ENCODE data around the gene MBD3L5.
"Not testable (repeated sequence)": the region's sequence is repeated elsewhere in the genome, so short reads cannot be mapped to it uniquely, and the experiment has no call there.

- TF ChIP-seq, protein P1, sequence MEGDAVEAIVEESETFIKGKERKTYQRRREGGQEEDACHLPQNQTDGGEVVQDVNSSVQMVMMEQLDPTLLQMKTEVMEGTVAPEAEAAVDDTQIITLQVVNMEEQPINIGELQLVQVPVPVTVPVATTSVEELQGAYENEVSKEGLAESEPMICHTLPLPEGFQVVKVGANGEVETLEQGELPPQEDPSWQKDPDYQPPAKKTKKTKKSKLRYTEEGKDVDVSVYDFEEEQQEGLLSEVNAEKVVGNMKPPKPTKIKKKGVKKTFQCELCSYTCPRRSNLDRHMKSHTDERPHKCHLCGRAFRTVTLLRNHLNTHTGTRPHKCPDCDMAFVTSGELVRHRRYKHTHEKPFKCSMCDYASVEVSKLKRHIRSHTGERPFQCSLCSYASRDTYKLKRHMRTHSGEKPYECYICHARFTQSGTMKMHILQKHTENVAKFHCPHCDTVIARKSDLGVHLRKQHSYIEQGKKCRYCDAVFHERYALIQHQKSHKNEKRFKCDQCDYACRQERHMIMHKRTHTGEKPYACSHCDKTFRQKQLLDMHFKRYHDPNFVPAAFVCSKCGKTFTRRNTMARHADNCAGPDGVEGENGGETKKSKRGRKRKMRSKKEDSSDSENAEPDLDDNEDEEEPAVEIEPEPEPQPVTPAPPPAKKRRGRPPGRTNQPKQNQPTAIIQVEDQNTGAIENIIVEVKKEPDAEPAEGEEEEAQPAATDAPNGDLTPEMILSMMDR (conservative IDR thresholded peaks at IDR 0.05 in 1 of 2, IDR thresholded peaks at IDR 0.05 in 1 of 2; ENCODE audit: extremely low read depth in 1 of 2, insufficient read depth in 1 of 2, low read depth in 1 of 2, low read length in 2 of 2), result not testable (repeated sequence)
- not testable (repeated sequence) for TF ChIP-seq EZH2 (IDR thresholded peaks at IDR 0.05; ENCODE audit: borderline replicate concordance, low read length)
These were observed 24.4 kb downstream of the MBD3L5 start for GRCh38 chr19:7054635-7055368.

Data from mammary epithelial cell (primary cell).